DMS 273 treated with DMSO at 0.1 percent for 48 hours (cell line): ENCODE results near the gene OR6K2.
"Not testable (repeated sequence)": the region's sequence is repeated elsewhere in the genome, so short reads cannot be mapped to it uniquely, and the experiment has no call there.

Experiments used
- DNase-seq: peaks from one replicate; lab custom pipeline; 2025; lab: John Stamatoyannopoulos, UW

OR6K2 gene

GRCh38 chr1:158700552-158700951 is at the start of gene OR6K2:
TSS of gene OR6K2 (minus strand) at chr1:158700652. CDS start at chr1:158700652, 0 bp downstream.
- DNase-seq, result no peak

GRCh38 chr1:158735848-158736247 is 35.4 kb upstream of the OR6K2 start:
- no peak for DNase-seq

GRCh38 chr1:158732524-158732923 is 32.1 kb upstream of the OR6K2 start:
- no peak for DNase-seq

GRCh38 chr1:158731707-158732106 is 31.3 kb upstream of the OR6K2 start:
- DNase-seq, result no peak

- DNase-seq, result no peak
These were observed 30.0 kb upstream of the OR6K2 start for GRCh38 chr1:158730453-158730852.

DNA sequence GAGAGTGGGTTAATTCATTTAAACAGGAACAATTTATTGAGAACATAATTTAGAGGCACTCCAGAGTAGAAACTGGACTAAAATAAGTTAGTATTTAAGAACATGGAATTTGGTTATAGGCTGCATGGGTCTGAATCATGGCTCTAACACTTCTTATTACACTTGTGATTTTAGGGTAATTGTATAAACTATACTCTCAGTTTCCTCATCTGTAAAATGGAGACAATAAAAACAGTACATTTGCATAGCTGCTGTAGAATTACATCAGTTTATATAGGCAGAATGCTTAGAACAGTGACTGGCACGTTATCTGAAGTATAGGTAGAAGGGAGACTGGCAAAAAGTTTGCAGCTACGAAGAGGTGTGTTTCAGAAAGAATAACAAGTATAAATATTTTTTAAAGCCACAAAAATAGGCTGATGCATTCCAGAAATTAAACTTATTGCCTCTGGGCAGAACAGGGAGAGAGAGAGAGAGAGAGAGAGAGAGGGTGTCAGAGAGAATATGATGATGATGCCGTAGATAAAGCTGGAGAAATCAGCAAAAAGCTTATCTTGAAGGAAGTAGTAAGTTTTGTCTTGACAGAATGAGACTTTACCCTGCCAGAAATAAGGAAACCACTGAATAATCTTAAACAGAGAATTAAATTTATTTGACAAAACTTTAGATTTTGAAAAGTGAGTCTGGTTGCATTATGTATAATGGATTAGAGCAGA is 28.2 kb upstream of the OR6K2 start:
- DNase-seq, result no peak

- no peak for DNase-seq
These were observed 24.0 kb upstream of the OR6K2 start for GRCh38 chr1:158724442-158724841.

- DNase-seq, result no peak
These were observed 20.2 kb upstream of the OR6K2 start, which contains the start of gene OR6K3 for GRCh38 chr1:158720620-158721019. TSS of gene OR6K3 (minus strand) at chr1:158720720. CDS start at chr1:158718115, 2,605 bp downstream.

DNA sequence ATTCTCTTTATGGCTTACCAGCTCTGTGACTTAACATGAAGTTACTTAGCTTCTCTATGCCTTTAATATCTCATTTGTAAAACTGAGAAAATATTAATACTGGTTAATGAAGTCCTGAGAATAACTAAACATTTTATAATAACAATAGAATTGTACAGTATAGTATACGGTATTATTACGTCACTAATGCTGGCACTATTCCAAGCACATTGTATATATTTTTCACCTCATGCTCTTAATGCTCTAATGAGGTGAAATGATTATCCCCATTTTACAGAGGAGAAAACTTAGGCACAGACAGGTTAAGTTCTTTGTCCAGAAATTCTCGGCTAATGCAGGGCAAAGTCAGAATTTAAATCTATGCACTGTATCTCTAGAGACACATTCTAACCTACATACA is 19.2 kb upstream of the OR6K2 start:
- DNase-seq, result no peak

DNA sequence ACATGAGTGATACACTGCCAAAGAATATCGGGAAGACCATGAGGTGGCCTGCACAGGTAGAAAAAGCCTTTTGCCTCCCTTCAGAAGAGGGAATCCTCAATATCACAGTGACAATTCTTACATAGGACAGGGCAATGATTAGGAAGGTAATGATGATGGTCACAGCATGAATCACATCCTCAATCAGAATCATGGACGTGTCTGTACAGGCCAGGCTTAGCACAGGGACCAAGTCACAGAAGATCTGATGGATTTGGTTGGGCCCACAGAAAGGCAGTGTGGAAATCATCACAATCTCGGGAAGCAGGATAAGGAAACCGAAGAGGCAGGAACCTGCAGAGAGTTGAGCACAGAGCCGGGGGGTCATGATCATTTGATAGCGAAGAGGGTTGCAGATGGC is 16.9 kb upstream of the OR6K2 start:
- no peak for DNase-seq

DNA sequence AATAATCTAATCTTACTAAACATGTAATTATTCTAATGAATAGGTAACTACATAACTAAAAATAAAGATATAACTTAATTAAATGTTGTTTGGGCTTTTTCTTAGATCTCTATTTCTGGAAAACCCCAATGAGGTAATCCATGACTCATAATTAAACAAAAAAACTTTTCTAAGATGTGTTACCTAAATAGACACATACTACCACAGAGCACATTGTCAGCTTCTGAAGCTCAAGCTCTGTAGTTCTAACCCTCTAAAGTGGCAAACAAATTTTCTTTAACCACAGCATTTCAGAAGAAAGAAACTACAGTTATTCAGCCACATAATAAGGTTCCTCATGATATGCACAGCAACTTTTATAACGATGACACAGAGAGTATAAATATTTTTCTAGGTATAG is 15.9 kb upstream of the OR6K2 start:
- no peak for DNase-seq

DNA sequence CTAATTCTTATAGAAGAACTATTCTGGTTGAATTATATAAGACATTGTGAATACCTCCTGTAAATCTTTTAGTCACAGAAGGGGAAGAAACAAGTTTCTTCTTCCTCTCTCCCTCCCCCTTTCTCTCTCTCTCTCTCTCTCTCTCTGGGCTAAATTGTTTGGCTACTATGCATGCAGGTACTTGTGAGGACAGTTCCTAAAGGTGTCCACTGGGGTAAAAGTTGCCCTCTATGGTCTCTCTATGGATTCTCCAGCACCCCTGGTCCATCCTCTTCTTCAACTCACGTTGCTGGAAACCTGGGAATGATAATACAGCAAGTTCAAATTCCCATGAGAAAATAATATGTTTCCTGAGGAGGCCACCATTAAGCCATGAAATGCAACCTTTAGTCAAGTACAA is 14.3 kb upstream of the OR6K2 start:
- DNase-seq, result no peak

DNA sequence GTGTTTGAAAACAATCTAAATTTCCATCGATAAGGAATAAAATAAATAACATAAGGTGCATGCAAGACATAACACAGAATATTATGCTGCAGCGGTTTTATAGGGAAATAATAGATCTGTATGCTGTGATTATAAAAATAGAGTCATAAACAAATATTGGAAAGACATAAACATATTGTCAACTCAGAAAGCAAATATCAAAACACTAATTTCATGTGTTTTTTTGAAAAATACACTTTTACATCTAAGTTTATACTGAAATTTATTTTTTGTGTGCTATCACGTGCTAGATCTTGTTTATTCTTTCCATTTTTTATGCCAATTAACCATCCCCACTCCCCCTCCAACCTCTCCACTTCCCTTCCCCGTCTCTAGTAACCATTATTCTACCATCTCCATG is 10.6 kb upstream of the OR6K2 start:
- DNase-seq, result no peak

- DNase-seq, result no peak
These were observed 5.6 kb upstream of the OR6K2 start for GRCh38 chr1:158706096-158706495.

DNA sequence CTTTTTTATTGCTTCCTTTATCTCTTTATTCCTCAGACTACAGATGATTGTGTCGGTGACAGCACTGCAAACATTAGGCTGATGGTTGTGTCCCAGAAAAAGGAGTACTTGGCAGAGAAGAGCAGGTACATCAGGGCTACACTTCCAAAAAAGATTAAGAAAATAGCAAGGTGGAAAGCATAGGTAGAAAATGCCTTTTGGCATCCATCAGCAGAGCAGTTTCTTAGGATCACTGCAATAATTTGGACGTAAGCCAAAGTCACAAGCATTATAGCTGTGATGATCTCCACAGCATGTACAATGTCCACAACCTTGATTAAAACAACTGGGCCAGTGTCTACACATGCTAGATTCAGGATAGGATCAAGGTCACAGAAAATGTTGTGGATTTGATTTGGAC is 5.9 kb downstream of the OR6K2 start:
- DNase-seq, result no peak

- DNase-seq, result no peak
These were observed 8.1 kb downstream of the OR6K2 start for GRCh38 chr1:158692356-158692755.

- DNase-seq, result no peak
These were observed 8.5 kb downstream of the OR6K2 start for GRCh38 chr1:158691907-158692306.

DNA sequence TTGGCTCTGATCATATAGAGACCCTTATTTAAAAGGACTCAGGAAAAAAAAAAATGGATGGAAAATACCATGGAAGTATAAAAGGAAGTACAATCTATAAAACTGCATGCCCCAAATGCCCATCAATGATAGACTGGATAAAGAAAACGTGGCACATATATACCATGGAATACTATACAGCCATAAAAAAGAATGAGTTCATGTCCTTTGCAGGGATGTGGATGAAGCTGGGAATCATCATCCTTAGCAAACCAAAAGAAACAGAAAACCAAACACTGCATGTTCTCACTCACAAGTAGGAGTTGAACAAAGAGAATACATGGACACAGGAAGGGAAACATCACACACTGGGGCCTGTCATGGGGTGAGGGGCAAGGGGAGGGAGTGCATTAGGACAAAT is 9.3 kb downstream of the OR6K2 start:
- not testable (repeated sequence) for DNase-seq

GRCh38 chr1:158689875-158690274 is 10.6 kb downstream of the OR6K2 start:
- DNase-seq, result no peak

DNA sequence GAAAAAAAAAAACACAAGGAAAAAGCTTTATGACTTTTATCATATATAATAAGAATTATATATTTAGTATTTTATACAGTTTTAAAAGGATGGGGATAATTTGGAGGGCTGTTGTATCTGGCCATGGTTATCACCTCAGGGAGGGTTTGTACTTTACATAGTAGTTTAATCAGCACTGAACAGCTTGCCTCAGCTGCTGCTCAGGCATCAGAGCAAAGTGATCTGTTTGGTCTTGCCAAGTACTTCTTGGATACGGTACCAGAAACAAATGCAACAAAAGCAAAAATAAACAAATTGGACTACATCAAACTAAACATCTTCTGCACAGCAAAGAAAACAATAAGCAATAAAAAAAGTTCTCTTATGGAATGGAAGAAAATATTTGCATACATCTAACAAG is 11.3 kb downstream of the OR6K2 start:
- no peak for DNase-seq

GRCh38 chr1:158688343-158688742 is 12.1 kb downstream of the OR6K2 start:
- DNase-seq, result not testable (repeated sequence)

GRCh38 chr1:158687037-158687436 is 13.4 kb downstream of the OR6K2 start:
- no peak for DNase-seq

DNA sequence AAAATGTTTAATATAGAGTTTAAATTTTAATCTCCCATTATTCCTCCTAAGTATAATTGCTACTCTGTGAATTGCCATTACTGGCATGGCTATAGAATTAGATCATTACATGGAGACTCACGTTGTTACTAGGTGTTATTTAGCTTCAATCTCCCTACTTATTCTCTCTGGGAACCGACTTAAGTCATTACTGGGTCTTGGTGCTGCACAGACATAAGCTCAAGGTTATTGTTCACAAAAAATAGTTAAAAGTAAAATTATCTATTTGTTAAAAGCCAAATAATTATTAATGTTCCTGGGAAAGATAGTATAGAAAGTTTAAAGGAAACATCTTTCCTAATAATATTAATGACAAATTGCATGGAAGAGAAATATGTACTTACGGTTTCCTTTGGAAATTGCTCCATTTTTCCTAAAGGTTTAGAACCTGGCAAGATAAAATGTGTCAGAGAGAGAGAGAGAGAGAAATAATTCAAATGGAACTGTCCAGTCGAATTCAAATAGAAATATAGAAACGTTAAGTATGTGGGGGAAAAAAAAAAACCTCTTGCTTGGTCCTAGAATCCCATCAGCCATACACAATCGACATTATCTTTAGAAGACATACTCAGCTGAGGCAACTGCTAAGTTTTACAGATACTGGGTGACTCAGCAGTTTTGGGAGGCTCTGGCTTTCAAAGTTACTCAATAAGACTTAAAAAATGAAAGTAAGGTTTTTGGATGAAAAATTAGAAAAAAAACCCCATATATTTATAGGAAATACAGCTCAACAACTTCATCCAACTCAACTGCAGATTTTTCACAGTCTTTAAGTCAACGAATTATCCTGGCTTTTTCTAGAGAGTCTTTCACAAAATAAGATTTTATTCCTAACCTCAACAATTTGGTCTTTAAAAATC is 14.1 kb downstream of the OR6K2 start, which contains the start of gene SPTA1:
SPTA1 (minus strand) TSS at position 605 of the 899 bp plus-strand sequence; CDS start at position 407, 198 bp downstream.
- DNase-seq, result no peak
